Stimulated activated CD4-positive, alpha-beta T cell treated with anti-CD3 and anti-CD28 coated beads, Interleukin-4, amount 100 ng/mL, for 48 hours (primary cell): ENCODE data around the gene FAM47E.

Experiments
- DNase-seq, 2 donors: peaks; one replicate each; pipeline ENCODE4 v3.0.0-alpha.2; 2020; ENCODE audit warnings: low read depth in 2 of 2

The FAM47E gene, protein sequence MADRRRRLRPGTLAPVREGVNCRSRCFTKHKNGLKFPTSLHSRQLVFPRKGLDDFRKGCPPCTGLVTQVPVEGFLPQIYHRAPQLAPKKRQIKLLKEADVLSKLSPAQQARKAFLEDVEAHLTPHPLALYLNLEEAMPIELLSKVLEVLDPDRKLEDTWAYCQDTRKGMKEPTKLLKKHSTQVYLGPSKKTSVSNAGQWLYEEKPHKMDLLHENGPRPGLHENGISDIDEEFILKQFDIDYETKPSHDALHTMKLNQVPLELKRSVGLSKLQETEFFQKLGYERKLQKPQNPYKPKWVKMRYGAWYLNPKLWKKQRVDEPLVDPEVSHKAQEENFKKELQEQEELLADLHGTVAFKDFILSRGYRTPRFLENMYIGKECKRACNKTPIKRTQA

GRCh38 chr4:76251441-76252270 is at the start of gene FAM47E:
Gene FAM47E, plus strand, starts transcription at chr4:76251721. Its CDS starts 26 bp downstream, at chr4:76251747.
- peak; percentile 16 to 20 for DNase-seq

DNA sequence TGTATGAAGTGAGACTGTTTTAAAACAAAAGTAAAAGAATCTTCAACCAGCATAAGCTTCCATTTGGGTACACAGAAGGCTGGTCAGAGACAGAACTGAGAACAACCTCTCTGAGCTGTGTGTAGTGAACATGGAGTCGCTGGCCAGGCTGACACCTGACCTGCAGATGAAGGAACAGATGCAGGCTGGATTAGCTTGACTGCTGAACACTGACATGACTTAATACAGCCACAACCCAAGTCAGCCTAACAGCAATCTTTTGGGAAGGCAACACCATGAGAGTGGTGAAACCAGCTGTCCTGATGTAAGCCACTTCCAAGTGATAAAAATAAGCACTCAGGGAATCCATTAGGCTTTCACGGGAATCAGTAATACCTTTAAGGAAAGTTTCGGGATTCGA is 48.0 kb upstream of the FAM47E start:
- no peak for DNase-seq

DNA sequence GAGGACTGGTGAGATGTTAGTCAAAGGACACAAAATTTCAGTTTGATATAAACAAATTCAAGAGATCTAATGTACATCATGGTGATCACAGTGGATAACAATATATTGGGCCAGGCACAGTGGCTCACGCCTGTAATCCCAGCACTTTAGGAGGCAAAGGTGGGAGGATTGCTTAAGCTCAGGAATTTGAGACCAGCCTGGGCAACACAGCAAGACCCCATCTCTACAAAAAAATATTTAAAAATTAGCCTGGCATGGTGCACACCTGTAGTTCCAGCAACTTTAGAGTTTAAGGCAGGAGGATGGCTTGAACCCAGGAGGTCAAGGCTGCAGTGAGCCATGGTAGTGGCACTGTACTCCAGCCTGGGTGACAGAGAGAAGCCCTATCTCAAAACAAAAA is 46.6 kb upstream of the FAM47E start:
- no peak for DNase-seq

DNA sequence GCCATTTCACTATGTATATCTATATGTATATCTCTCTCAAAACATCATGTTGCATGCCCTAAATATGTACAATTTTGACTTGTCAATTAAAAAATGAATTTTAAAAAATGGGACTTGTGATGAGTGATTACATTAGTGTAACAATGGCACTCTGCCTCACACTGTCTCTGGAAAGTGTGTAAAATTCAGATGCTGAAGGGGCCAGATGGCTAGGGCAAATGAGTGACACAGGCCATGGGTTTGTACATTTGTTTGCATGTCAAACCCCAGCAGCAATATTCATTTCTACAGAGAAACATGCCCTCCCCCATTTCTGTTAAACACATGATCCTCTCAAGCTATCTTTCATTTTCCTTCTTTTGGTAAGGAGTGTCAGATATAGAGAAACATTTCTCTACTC is 46.0 kb upstream of the FAM47E start:
- no peak for DNase-seq

DNA sequence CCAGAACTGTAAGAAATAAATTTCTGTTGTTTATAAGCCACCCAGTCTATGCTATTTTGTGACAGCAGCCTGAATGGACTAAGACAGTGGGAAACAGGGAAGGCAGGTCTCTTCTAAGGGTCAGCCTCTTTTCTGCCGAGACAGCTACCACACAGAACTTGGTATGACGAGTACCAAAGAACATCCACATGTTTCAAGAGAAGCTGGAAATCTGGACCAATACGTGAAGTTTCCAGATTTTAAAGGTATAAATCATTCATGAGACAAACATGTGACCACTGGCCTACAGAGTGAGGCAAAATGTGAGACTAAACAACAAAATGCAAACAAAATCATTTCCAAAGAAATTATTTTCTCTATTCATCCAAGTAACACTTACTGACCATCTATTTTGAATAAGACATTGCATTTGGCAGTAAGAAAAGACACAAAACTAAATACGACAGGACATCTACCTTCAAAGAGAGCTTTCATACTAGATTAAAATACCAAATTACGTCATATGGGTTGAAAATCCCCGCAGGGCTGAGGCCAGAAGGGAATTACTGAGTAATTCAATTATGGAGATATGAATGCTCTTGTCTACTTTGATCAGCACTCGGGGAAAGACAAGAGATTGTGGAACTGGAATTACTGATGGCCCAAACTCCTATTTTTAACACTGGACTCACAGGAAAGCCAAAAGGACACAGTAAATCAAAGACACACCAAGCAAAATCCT is 45.1 kb upstream of the FAM47E start:
- no peak for DNase-seq

DNA sequence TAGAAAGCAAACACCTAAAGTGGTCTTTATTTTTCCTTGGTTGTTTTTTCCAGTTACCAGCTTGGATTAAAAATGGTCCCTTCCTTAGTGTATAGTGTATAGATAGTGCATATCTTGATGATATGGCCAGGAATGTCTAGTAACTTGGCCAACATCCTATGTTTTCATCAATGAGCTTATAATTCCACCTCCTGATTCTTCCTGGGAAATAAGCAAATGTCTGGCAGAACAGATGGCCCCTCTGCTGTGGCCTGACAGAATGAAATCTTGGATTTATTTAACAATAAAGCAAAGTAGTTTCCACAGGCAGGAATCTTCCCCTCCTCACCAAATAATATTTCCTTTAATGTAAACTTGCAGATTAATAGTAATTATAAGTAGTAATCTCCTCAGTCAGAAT is 44.0 kb upstream of the FAM47E start:
- no peak for DNase-seq

DNA sequence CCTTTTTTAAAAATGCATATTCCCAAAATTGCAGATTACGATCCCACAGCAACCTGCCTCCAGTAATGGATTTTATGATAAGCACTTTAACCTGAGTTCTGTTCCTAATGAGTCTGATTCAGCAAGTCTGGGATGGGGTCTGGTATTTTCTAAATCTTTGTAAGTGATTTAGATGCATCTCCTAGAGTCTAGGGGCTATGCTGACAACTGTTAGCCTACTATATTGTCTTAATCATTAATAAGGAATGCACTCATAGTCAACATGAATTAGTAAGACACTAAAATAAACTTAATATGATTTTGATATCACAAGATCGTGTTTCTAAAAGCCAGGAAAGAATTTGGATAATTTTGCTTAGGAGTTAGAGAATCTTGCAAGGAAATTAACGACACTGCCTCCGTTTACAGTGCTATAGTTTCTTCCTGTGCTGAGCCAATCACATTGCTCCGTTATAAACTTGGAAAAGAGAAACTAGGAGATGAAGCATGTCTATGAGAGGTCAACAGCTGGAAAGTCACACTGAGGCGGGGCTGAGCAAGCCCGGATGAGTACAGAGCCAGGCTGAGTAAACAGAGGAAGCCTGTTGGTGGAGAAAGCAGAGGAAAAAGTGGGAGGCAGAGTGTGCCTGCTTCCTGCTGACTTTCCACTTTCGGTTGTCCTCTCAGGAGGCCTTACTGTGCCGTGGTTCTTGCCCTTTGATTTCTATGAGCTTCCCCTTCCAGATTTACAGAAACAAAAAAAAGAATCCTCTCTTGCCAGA is 43.3 kb upstream of the FAM47E start:
- DNase-seq, result no peak

GRCh38 chr4:76209881-76210280 is 41.6 kb upstream of the FAM47E start:
- no peak for DNase-seq

- no peak for DNase-seq
Observed at GRCh38 chr4:76210452-76210851, 41.1 kb upstream of the FAM47E start.

DNA sequence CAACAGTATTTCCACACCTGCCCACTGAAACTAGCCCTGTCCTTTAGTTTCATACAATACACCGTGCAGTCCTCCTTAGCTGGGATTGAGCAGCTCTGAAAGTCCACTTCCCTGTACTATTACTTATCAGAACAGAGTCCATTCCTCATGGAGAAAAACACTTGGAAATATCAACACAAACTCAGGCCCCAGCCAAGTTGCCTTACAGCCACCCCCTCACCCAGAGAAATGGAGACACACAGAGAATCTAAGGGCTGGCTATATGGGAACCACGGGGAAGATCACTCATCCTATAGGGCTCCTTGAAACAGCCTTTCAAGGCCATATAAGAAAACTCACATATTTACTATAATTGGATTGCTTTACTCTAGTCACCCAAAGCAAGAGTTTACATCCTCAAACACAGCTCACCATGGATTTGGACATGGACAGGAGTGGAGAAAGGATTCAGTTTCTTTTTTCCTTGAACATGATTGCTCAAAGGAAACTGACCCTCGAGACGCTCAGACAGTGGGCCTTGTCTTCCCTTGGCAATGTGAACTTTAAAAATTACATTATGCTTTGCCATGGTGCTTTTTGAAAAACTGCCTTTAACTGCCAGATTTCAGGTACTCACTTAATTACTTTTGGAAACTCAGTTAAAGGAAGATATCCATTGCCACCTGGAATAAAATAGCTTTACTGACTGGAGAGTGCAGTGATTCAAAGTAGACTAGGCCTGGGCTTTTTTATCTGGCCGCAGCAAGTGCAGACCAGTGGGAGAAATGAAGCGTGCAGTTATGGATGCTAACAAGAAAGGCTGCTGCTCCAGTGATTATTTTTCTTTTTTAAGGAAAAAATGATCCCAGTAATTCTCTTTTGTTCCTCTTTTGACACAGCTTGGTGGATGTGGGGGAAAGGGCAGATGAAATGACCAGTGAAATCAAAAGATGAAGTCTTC is 39.5 kb upstream of the FAM47E start:
- no peak for DNase-seq

GRCh38 chr4:76212851-76213414 is 38.6 kb upstream of the FAM47E start:
- DNase-seq, result no peak

DNA sequence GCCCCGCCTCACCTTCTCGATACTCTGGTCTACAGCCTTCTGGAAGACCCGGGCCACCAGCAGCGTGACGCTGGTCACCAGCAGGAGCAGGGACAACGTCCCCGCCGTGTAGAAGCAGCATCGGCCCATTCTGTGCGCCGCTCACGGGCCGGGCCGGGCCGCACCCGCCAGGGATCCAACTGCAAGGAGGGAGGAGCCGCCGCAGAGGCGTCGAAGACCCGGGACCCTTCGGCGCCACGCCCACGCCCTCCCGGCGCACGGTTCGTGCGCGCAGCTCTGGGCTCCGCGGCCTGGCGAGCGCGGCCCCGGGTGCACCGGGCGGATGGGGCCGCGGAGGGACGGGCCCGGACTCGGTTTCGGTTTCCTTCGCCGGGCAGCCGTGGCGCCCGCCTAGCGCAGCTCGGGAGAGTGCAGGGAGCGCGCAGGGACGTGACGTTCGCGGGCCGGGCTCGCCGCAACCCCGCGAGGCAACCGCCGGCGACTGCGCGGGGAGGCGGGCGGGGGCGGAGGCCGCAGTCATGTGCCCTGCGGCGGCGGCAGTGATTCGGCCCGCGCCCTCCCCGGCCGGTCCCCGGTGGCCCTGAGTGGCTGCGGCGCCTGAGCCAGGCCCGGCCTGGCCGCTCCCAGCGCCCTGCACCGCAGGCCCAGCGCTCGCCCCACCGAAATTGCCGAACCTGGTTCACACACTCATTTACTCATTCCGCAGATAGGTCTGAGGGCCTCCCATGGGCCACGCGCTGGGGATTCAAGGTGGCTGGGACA is 37.9 kb upstream of the FAM47E start, which contains the start of gene SCARB2:
Gene SCARB2, minus strand, starts transcription at position 410 of the 762 bp plus-strand sequence. Its CDS starts 281 bp downstream, at position 129.
- peak; percentile 42 to 51 for DNase-seq

DNA sequence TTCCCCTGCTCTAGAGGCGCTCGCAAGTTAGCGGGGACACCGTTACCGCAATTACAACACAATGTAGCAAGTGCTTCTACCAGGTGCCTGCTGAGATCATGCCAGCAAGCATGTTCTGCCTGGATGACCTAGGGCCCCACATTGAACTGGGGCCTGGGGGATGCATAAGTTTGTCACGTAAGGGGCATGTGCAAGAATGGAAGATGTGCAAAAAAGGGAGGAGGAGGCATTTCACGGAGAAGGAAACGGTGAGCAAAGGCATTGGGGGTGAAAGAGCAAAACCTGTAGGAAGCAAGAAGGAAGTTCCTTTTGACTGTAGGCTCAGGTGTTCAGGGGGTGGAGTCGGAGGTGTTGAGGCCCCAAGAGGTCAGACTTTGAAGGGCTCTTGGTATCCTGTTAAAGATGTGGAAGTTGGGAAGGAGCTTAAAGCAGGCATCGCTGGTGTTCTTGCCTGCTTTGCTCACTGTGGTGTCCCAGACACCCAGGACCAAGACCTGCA is 37.3 kb upstream of the FAM47E start:
- no peak for DNase-seq

GRCh38 chr4:76215077-76215476 is 36.4 kb upstream of the FAM47E start:
- DNase-seq, result no peak

DNA sequence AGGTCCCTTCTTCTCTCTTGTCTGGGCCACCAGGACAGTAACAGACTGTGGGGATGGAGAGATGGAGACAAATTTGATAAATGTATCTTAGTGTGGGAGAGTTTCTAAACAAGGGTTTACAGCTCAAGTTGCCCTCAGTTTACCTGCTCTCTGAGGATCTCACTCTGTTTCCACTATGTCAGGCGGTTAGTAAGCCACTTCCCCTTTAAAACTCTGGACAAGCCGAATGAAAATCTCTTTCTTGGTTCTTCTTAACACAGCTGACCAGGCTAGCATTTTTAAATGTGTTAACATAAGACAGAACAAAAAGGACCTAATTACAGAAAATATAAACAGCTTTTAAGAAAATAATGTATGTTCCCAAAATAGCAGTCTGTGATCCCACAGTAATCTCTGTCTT is 35.0 kb upstream of the FAM47E start:
- DNase-seq, result no peak

- no peak for DNase-seq
Observed at GRCh38 chr4:76216975-76217814, 34.3 kb upstream of the FAM47E start.

DNA sequence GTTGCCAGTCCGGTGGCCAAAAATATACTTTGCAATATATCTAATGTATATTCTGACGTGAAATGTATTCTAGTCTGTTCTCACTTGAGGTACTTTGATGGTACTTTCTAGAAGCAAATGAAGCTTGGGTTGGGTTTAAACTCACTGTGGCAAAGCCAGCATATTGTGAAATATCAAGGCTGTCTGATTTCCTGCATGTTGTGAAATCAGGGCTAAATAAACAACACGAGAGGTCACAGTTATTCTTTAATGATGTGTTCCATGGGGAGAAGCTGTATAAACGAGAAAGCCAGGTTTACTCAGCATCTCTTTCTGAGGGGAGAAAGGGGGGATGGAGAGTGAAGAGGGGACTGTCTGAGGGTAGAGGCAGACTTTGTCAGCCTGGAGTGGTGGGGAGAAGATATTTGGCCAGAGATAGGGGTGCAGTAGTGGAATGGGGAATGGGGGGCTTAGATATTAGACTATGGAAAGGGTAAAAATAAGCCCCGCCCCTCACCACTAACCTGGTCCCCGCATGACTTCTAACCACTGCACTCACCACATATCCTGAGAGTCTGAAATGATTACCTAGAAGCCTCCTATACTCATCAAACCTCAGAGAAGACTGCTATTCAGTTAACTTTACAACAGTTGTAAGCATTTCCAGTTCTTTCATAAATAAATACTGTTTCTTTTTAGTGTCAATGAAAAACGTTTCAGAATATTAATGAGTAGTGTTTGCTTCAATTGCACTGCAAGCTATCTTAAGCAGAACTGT is 32.0 kb upstream of the FAM47E start:
- DNase-seq, result no peak
